Erythroblast (primary cell): ENCODE results near the gene TPST1.

Experiments used
- GATA1 ChIP-seq: IDR thresholded peaks from 2 replicates; pipeline ENCODE4 v1.6.1; 2011; ENCODE audit warnings: low read depth, mild to moderate bottlenecking, control low read depth, low read length, moderate library complexity
- POLR2A ChIP-seq: IDR thresholded peaks from 2 replicates; pipeline ENCODE4 v1.6.1; 2011; ENCODE audit warnings: mild to moderate bottlenecking, low read length

DNA sequence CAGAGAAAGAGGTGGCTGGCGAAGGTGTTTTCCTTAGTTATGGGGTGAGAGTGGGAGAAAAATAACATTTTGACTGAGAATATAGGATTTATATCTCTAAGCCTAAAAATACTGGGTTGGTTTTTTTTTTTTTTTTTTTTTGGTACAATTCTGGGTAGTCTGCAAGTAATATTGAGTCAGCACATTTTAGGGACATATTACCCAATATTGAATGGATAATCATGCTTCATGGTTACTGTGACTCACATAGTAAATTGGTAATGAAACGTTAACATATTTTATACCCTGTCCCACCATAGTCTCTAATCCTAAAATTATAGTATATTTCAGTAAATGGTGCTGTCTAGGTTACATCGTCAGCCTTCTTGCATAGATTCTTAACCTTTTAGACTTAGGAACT, 91.4 kb downstream of the TPST1 start:
- no peak for TF ChIP-seq POLR2A
- TF ChIP-seq GATA1 = no peak
